GM12878 (cell line): ENCODE data around the gene AP3B1.

Experiments used
- CHD2 ChIP-seq: IDR thresholded peaks from 2 replicates; pipeline ENCODE4 v1.6.1; 2011; ENCODE audit warnings: low read depth, low read length, improper control_type of control experiment, borderline replicate concordance
- CREM ChIP-seq: IDR thresholded peaks from 2 replicates; pipeline ENCODE4 v1.6.1; 2014; ENCODE audit warnings: antibody characterized with exemption, low read depth
- CTCF ChIP-seq, 3 experiments: IDR thresholded peaks in 2 of 3; conservative IDR thresholded peaks in 1 of 3; 2 replicates each; pipeline ENCODE4 v1.5.1; 2011; ENCODE audit warnings: low read depth in 3 of 3, low read length in 3 of 3, mild to moderate bottlenecking in 3 of 3, control low read depth in 2 of 3, moderate library complexity in 2 of 3, inconsistent platforms in 1 of 3, mixed read lengths in 1 of 3; ENCODE audit not compliant: control insufficient read depth in 2 of 3, insufficient read depth in 1 of 3; ENCODE audit errors: extremely low read depth in 1 of 3
- EP300 ChIP-seq, 2 experiments: fragments of 150-350 bp in 1 of 2; IDR thresholded peaks; 2 replicates each; pipeline ENCODE4 v1.6.1; 2011 to 2012; ENCODE audit warnings: low read depth in 2 of 2, low read length in 2 of 2, borderline replicate concordance in 1 of 2, improper control_type of control experiment in 1 of 2, inconsistent platforms in 1 of 2; ENCODE audit not compliant: control insufficient read depth in 1 of 2
- FOS ChIP-seq: IDR thresholded peaks from 3 replicates; pipeline ENCODE4 v1.6.1; 2011; ENCODE audit warnings: borderline replicate concordance; ENCODE audit not compliant: insufficient read length; ENCODE audit errors: extremely low read depth
- GABPA ChIP-seq: IDR thresholded peaks from 2 replicates; pipeline ENCODE4 v1.6.1; 2014; ENCODE audit warnings: antibody characterized with exemption, low read depth, mild to moderate bottlenecking, inconsistent platforms
- GATAD2B ChIP-seq: fragments of 450-650 bp; conservative IDR thresholded peaks from 2 replicates; pipeline ENCODE4 v1.6.1; 2017; ENCODE audit warnings: low read depth, mild to moderate bottlenecking, moderate library complexity
- HCFC1 ChIP-seq: fragments of 150-350 bp; IDR thresholded peaks from 2 replicates; pipeline ENCODE4 v1.6.1; 2014; ENCODE audit warnings: low read length
- LARP7 ChIP-seq: fragments of 450-650 bp; IDR thresholded peaks from 2 replicates; pipeline ENCODE4 v1.6.1; 2017; ENCODE audit warnings: mild to moderate bottlenecking
- MTA3 ChIP-seq: IDR thresholded peaks from 2 replicates; pipeline ENCODE4 v1.6.1; 2012; ENCODE audit warnings: low read length, inconsistent platforms, borderline replicate concordance
- POLR2AphosphoS5 ChIP-seq: IDR thresholded peaks from 2 replicates; pipeline ENCODE4 v1.6.1; 2011; ENCODE audit warnings: mild to moderate bottlenecking, low read length, inconsistent platforms
- RB1 ChIP-seq: fragments of 450-650 bp; formaldehyde crosslinking; IDR thresholded peaks from 2 replicates; pipeline ENCODE4 v1.6.1; 2017; ENCODE audit warnings: mild to moderate bottlenecking, borderline replicate concordance
- TAF1 ChIP-seq: IDR thresholded peaks from 2 replicates; pipeline ENCODE4 v1.6.1; 2011; ENCODE audit warnings: mild to moderate bottlenecking, low read depth, low read length, borderline replicate concordance
- YY1 ChIP-seq: IDR thresholded peaks from 2 replicates; pipeline ENCODE4 v1.6.1; 2011; ENCODE audit warnings: low read depth, mild to moderate bottlenecking, low read length

GRCh38 chr5:77987988-77988387 is 306.5 kb downstream of the AP3B1 start:
- no peak for TF ChIP-seq GATAD2B
- TF ChIP-seq EP300 (IDR thresholded peaks at IDR 0.05; ENCODE audit: borderline replicate concordance in 1 of 2, control insufficient read depth in 1 of 2, low read depth in 2 of 2, low read length in 2 of 2) = no peak
- TF ChIP-seq CREM = no peak
- no peak for TF ChIP-seq FOS
- TF ChIP-seq YY1 = no peak
- no peak for TF ChIP-seq GABPA
- TF ChIP-seq HCFC1 = no peak
- no peak for TF ChIP-seq LARP7
- no peak for TF ChIP-seq TAF1
- no peak for TF ChIP-seq POLR2AphosphoS5
- TF ChIP-seq RB1 = no peak
- TF ChIP-seq MTA3 = no peak
- no peak for TF ChIP-seq CTCF (IDR thresholded peaks at IDR 0.05 in 2 of 3, conservative IDR thresholded peaks at IDR 0.05 in 1 of 3; ENCODE audit: control insufficient read depth in 2 of 3, extremely low read depth in 1 of 3, insufficient read depth in 1 of 3, low read depth in 3 of 3, low read length in 3 of 3)
- no peak for TF ChIP-seq CHD2
